ENCODE results near the gene DENND4B. TPM values are rescaled to one million over a fixed set of nuclear protein-coding genes. Genes with fewer than 3 reads are reported as not detected.
"Not testable (repeated sequence)": the region's sequence is repeated elsewhere in the genome, so short reads cannot be mapped to it uniquely, and the experiment has no call there.

DENND4B gene
- total RNA-seq, 1 donor from 2014 or later: 42.5 TPM

- no peak for DNase-seq (ENCODE audit: low read depth)
- no peak for TF ChIP-seq CTCF (conservative IDR thresholded peaks at IDR 0.05; ENCODE audit: low read depth, low read length)
- no peak overlapping the region for H3K4me3 ChIP-seq (ENCODE audit: low read depth, low read length)
Measured at GRCh38 chr1:153987621-153988020, 41.1 kb upstream of the DENND4B start.

- DNase-seq (ENCODE audit: low read depth): no peak
- no peak for TF ChIP-seq CTCF (conservative IDR thresholded peaks at IDR 0.05; ENCODE audit: low read depth, low read length)
- H3K4me3 ChIP-seq (ENCODE audit: low read depth, low read length): peak within 1 kb of the TSS; percentile 77
Measured at GRCh38 chr1:153985941-153986761, 39.6 kb upstream of the DENND4B start, which contains the start of gene RAB13. Gene RAB13, minus strand, starts transcription at chr1:153986339. Its CDS starts 103 bp downstream, at chr1:153986236.

- peak; percentile 44 for DNase-seq (ENCODE audit: low read depth)
- TF ChIP-seq CTCF (conservative IDR thresholded peaks at IDR 0.05; ENCODE audit: low read depth, low read length): no peak
- H3K4me3 ChIP-seq (ENCODE audit: low read depth, low read length): peak overlapping the region; percentile 77
Measured at GRCh38 chr1:153985341-153985912, 38.9 kb upstream of the DENND4B start.

- DNase-seq (ENCODE audit: low read depth): no peak
- H3K4me3 ChIP-seq (ENCODE audit: low read depth, low read length): peak overlapping the region; percentile 77
- no peak for TF ChIP-seq CTCF (conservative IDR thresholded peaks at IDR 0.05; ENCODE audit: low read depth, low read length)
Measured at GRCh38 chr1:153984123-153984894, 37.8 kb upstream of the DENND4B start.

DNA sequence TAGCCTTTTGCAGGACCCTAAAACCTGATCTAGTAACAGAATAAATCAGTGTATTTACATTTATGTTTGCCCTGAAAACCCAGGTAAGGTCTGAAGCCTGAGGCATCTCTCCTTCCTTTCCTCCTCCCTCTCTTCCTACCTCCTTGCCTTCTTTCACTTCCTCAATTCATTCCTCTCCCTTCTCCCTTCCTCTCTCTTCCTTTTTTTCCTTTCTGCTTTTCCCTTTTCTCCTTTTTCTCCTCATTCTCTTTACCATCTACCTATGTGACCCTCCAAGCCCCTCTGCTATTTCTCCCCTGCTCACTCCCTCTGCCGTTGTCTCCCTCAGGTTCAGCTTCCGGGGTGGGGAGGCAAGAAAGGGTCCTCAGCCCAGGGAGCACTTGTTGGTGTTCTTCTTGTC, 35.2 kb upstream of the DENND4B start:
- not testable (repeated sequence) for H3K4me3 ChIP-seq (ENCODE audit: low read depth, low read length); DNase-seq (ENCODE audit: low read depth)

GRCh38 chr1:153979091-153979490, 32.6 kb upstream of the DENND4B start:
- not testable (repeated sequence) for H3K4me3 ChIP-seq (ENCODE audit: low read depth, low read length); DNase-seq (ENCODE audit: low read depth)

DNA sequence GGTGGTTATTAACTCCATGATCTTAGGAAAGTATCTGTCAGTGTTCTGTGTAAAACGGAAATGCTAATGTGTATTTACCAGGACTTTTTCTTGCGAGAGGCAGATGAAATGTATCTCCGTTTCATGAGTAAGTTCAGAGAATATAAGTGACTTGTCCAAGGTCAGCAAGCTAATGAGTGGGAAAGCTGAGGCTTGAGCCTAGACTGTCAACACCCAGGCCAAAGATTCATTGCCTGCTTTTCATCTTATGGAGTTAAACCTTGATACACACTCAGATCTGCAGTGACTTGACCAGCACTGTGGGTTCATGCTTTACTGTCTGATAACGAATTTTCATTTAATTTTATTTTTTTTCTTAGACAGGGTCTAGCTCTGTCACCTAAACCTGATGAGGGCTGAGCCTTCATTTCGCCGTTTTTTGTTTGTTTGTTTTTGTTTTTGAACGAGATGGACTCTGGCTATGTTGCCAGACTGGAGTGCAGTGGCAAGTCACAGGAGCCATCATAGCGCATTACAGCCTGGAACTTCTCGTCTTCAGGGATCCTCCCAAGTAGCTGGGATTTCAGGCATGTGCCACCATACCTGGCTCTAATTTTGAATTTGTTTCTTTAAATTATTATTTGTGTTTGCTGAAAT, 31.9 kb upstream of the DENND4B start:
- peak overlapping the region; percentile 85 for H3K4me3 ChIP-seq (ENCODE audit: low read depth, low read length)
- TF ChIP-seq CTCF (conservative IDR thresholded peaks at IDR 0.05; ENCODE audit: low read depth, low read length): no peak

More for the DNA sequence above, 31.9 kb upstream of the DENND4B start:
- DNase-seq (ENCODE audit: low read depth): no peak

Measured in epithelial cell of proximal tubule (primary cell).